Small intestine (tissue), 7 donors: ENCODE data around the gene TRIM13. TPM values are rescaled to one million over a fixed set of nuclear protein-coding genes. Genes with fewer than 3 reads are reported as not detected.
"Not testable (repeated sequence)": the region's sequence is repeated elsewhere in the genome, so short reads cannot be mapped to it uniquely, and the experiment has no call there.

ENCODE experiments used
- DNase-seq, 2 donors: peaks; one replicate each; pipeline versions ENCODE4 v3.0.0 to v3.0.0-alpha.2; 2013
- FAIRE-seq: peaks from 2 replicates; lab custom pipeline; 2012; peaks lifted over from hg19 to GRCh38; lab: Jason Lieb, UNC
- H3K27ac ChIP-seq, 3 donors: one replicate each; pipeline ENCODE4 v1.5.1; 2013; ENCODE audit warnings: low read length in 2 of 3, mild to moderate bottlenecking in 2 of 3, control low read depth in 1 of 3, inconsistent platforms in 1 of 3, low read depth in 1 of 3, moderate library complexity in 1 of 3
- H3K27me3 ChIP-seq, 3 donors: one replicate each; pipeline ENCODE4 v1.6.1; 2013; ENCODE audit warnings: low read length in 3 of 3, inconsistent platforms in 1 of 3; ENCODE audit not compliant: control insufficient read depth in 3 of 3, insufficient read depth in 3 of 3
- H3K36me3 ChIP-seq, 3 donors: one replicate each; pipeline ENCODE4 v1.6.1; 2013; ENCODE audit warnings: low read length in 3 of 3, inconsistent platforms in 1 of 3, low read depth in 1 of 3, mild to moderate bottlenecking in 1 of 3, moderate library complexity in 1 of 3; ENCODE audit not compliant: control insufficient read depth in 3 of 3, insufficient read depth in 2 of 3
- H3K4me1 ChIP-seq, 3 donors: one replicate each; pipeline ENCODE4 v1.6.1; 2013; ENCODE audit warnings: low read length in 2 of 3, inconsistent platforms in 1 of 3, low read depth in 1 of 3, mild to moderate bottlenecking in 1 of 3, moderate library complexity in 1 of 3; ENCODE audit not compliant: control insufficient read depth in 3 of 3, insufficient read depth in 2 of 3
- H3K4me3 ChIP-seq, 3 donors: one replicate each; pipeline ENCODE4 v1.5.1; 2013; ENCODE audit warnings: low read length in 3 of 3, control low read depth in 1 of 3, inconsistent platforms in 1 of 3, low read depth in 1 of 3, mild to moderate bottlenecking in 1 of 3, moderate library complexity in 1 of 3
- H3K9me3 ChIP-seq, 2 donors: one replicate each; pipeline ENCODE4 v1.6.1; 2013; ENCODE audit warnings: low read depth in 1 of 2, low read length in 1 of 2; ENCODE audit not compliant: control insufficient read depth in 2 of 2, insufficient read depth in 1 of 2
- WGBS, 3 donors: extraction: QIAGEN DNeasy Blood & Tissue Kit; methylation state at CpG; one replicate each; pipeline ENCODE4 v1.1.7; 2013; 5-methylcytosine and 5-hydroxymethylcytosine counted together
- polyA plus RNA-seq, 4 donors: library from polyadenylated mRNA; stranded (reverse) in 3 of 4; unstranded in 1 of 4; fragments of 200-250 nt in 3 of 4; fragments of 120-200 nt in 1 of 4; gene quantifications; one replicate each; pipeline versions ENCODE4 v1.2.1 to v1.2.3, GENCODE V29; 2013
- donor health status: healthy with polysubstance abuse.
- donor health status: control.
- donor health status: control.
- donor health status: Bipolar disorder and iron deficiency.
- donor health status: healthy.

The TRIM13 gene
- polyA plus RNA-seq, 4 donors: 9.2 to 31.5 (median 10.9) TPM

GRCh38 chr13:49986471-49986870 lies 10.4 kb upstream of the TRIM13 start:
- H3K4me1 ChIP-seq: no peaks in the 10 kb centered on the region
- H3K27ac ChIP-seq: no peak overlapping the region
- no peak overlapping the region for H3K4me3 ChIP-seq
- WGBS, 3 donors: 85 to 93% (median 90%) methylated on average over 7 of the region's 7 CpGs
- FAIRE-seq: no peak
- H3K9me3 ChIP-seq: no peaks in the 10 kb centered on the region
- no peaks in the 10 kb centered on the region for H3K36me3 ChIP-seq
- no peaks in the 10 kb centered on the region for H3K27me3 ChIP-seq
- DNase-seq: no peak

- not testable (repeated sequence) for H3K27ac ChIP-seq, DNase-seq, H3K4me1 ChIP-seq, H3K9me3 ChIP-seq, H3K4me3 ChIP-seq, H3K27me3 ChIP-seq, FAIRE-seq, H3K36me3 ChIP-seq
- WGBS, 3 donors: 82 to 94% (median 83%) methylated on average over 6 of the region's 6 CpGs
Observed at GRCh38 chr13:49990612-49991011, 6.2 kb upstream of the TRIM13 start.

GRCh38 chr13:49993111-49993510 lies 3.7 kb upstream of the TRIM13 start:
- peaks cover 0 to 2% (median 0%) of the 10 kb centered on the region in 3 donors for H3K4me1 ChIP-seq
- no peak for FAIRE-seq
- H3K27ac ChIP-seq: no peak overlapping the region
- DNase-seq: no peak
- no peak overlapping the region for H3K4me3 ChIP-seq
- no peaks in the 10 kb centered on the region for H3K9me3 ChIP-seq
- no peaks in the 10 kb centered on the region for H3K27me3 ChIP-seq
- no peaks in the 10 kb centered on the region for H3K36me3 ChIP-seq

- Histone ChIP-seq H3K4me3 (no peak overlapping the region), H3K36me3 (peaks cover 0 to 3% (median 0%) of the 10 kb centered on the region in 3 donors), H3K27ac (no peak overlapping the region), H3K9me3 (no peaks in the 10 kb centered on the region), H3K4me1 (peaks cover 0 to 7% (median 4%) of the 10 kb centered on the region in 3 donors), H3K27me3 (no peaks in the 10 kb centered on the region)
- FAIRE-seq (no peak), DNase-seq (no peak)
- 85 to 88% (median 87%) methylated on average over 5 of the region's 5 CpGs for WGBS, 3 donors
Observed at GRCh38 chr13:49993666-49994065, 3.2 kb upstream of the TRIM13 start.

GRCh38 chr13:49995625-49996101 lies 1.2 kb upstream of the TRIM13 start:
- Histone ChIP-seq H3K27ac (peak overlapping the region in 2 of 3 donors; percentile 97 to 98), H3K4me3 (peak overlapping the region; percentile 77 to 82 (median 77)), H3K4me1 (peaks cover 2 to 15% (median 7%) of the 10 kb centered on the region in 3 donors), H3K9me3 (no peaks in the 10 kb centered on the region), H3K27me3 (no peaks in the 10 kb centered on the region), H3K36me3 (peaks cover 0 to 11% (median 0%) of the 10 kb centered on the region in 3 donors)
- FAIRE-seq (no peak), DNase-seq (peak in 1 of 2 donors; percentile 24)
- 33 to 44% (median 43%) methylated on average over 14 of the region's 14 CpGs for WGBS, 3 donors

GRCh38 chr13:49996161-49996915 lies 504 bp upstream of the TRIM13 start:
- H3K27me3 ChIP-seq: no peaks in the 10 kb centered on the region
- WGBS, 3 donors: 0 to 2% (median 1%) methylated on average over 37 to 66 of the region's 68 CpGs
- no peak for FAIRE-seq

GRCh38 chr13:49997955-49998354 lies 1.1 kb downstream of the TRIM13 start:
- Histone ChIP-seq H3K9me3 (no peaks in the 10 kb centered on the region), H3K36me3 (peaks cover 0 to 14% (median 3%) of the 10 kb centered on the region in 3 donors), H3K27ac (peak overlapping the region in 2 of 3 donors; percentile 17 to 98), H3K4me3 (peak overlapping the region in 2 of 3 donors; percentile 70 to 94), H3K27me3 (no peaks in the 10 kb centered on the region), H3K4me1 (peaks cover 2 to 15% (median 7%) of the 10 kb centered on the region in 3 donors)
- DNase-seq (peak; percentile 11 to 40), FAIRE-seq (no peak)
- WGBS, 3 donors: 7 to 10% (median 7%) methylated on average over 4 of the region's 4 CpGs

More at GRCh38 chr13:49996161-49996915, 504 bp upstream of the TRIM13 start:
- peaks cover 2 to 15% (median 7%) of the 10 kb centered on the region in 3 donors for H3K4me1 ChIP-seq
- peak overlapping the region; percentile 77 to 82 (median 77) for H3K4me3 ChIP-seq
- H3K36me3 ChIP-seq: peaks cover 0 to 11% (median 0%) of the 10 kb centered on the region in 3 donors
- no peaks in the 10 kb centered on the region for H3K9me3 ChIP-seq
- DNase-seq: peak; percentile 91 to 95
- peak overlapping the region; percentile 74 to 98 (median 97) for H3K27ac ChIP-seq

- DNase-seq: no peak
- no peak for FAIRE-seq
Observed at GRCh38 chr13:49998714-49999624, 2.1 kb downstream of the TRIM13 start.

More at GRCh38 chr13:49998714-49999624, 2.1 kb downstream of the TRIM13 start:
- H3K27ac ChIP-seq: no peak overlapping the region
- peaks cover 2 to 15% (median 7%) of the 10 kb centered on the region in 3 donors for H3K4me1 ChIP-seq
- WGBS, 3 donors: 76 to 87% (median 85%) methylated on average over 22 of the region's 22 CpGs
- peaks cover 0 to 15% (median 3%) of the 10 kb centered on the region in 3 donors for H3K36me3 ChIP-seq
- H3K9me3 ChIP-seq: no peaks in the 10 kb centered on the region
- H3K4me3 ChIP-seq: no peak overlapping the region
- H3K27me3 ChIP-seq: no peaks in the 10 kb centered on the region
